AG09319 (cell line): ENCODE measurements around the gene TAF7L.

Source experiments
- DNase-seq: peaks from one replicate; pipeline ENCODE4 v3.0.0-alpha.2; 2010; ENCODE audit warnings: low read depth; ENCODE audit errors: extremely low read depth
- CTCF ChIP-seq: IDR thresholded peaks from 2 replicates; pipeline ENCODE4 v1.5.1; 2011; ENCODE audit warnings: low read depth, mild to moderate bottlenecking, inconsistent platforms, low read length, moderate library complexity

TAF7L gene

GRCh38 chrX:101220662-101221260 lies 70.4 kb downstream of the TAF7L start:
- no peak for TF ChIP-seq CTCF
- no peak for DNase-seq

DNA sequence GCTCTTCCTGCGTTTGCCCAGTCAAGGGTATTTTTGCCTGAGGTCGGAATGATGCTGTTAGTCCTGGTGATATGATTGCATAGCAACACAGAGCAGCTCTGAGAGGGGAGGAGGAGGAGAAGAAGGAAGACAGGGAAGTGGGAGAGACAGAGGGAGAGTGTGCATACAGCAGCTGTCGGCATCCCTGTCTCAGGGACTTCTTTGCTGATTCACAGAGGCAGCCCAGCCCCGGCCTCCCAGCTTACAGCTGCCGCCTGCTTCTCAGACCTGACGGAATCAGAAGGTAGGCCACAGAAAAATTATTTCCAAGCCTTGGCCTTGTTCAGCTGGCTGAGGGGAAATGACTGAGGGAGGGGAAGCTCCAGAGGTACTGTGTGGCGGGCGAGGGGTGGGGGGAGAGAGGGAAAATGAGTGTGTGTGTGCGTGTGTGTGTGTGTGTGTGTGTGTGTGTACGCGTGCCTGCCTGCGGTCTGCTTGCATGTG lies 71.2 kb downstream of the TAF7L start:
- TF ChIP-seq CTCF: no peak

DNA sequence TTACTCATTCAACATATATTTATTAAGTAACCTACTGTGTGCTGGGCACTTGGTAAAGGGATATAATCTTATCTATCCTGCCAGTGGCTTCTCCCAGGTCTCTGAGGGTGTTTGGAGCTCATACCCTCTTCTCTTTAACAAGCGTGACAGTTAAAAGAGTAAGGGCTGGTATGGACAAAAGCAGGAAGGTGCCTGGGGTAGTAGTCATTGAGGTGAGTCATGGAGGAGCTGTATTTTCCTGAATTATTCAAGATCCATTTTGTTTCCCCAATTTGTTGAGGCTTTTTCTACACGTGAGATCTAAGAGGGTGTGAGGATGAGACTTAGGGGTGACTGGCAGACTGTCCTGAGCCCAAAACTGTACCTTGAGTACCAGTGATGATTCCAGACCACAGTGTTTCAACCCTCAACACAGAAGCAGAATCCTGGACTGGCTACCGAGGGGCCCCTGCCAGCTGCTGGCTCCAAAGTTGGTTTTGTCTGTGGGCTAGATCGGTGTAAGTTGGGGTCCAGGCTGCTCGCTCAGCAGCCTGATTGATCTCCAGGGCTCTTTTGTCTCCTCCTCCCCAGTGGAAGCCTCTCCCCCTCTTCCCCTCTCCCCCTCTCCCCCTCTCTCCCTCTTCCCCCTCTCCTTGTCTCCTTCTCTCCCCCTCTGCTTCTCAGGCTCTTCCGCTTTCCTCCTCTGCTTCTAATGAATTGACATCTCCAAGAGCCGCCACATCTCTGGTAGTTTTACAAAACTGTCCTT lies 71.8 kb downstream of the TAF7L start, which contains the start of gene DRP2:
Gene DRP2, plus strand, starts transcription at position 671 of the 748 bp plus-strand sequence. CDS start 11,862 bp downstream, outside the sequence.
- TF ChIP-seq CTCF: no peak
- DNase-seq: no peak

More for the DNA sequence above, 71.2 kb downstream of the TAF7L start:
- DNase-seq: no peak
